ENCODE results near the gene FCHSD2. TPM values are rescaled to one million over a fixed set of nuclear protein-coding genes. Genes with fewer than 3 reads are reported as not detected.
A peak's percentile ranks its signal among the peaks of the same experiment; 100 is the strongest.
"Not testable (repeated sequence)": the region's sequence is repeated elsewhere in the genome, so short reads cannot be mapped to it uniquely, and the experiment has no call there.

FCHSD2 gene
- total and polyA plus RNA-seq, 2 donors (not counting 3 experiments of a cell fraction or from before 2014, with no cell fraction given): 20.8 to 56.9 TPM

GRCh38 chr11:73137262-73137943, 4.7 kb downstream of the FCHSD2 start:
- Histone ChIP-seq H4K20me1 (replicated peaks; ENCODE audit: control insufficient read depth, extremely low read depth, insufficient read depth, low read length) (no peaks in the 10 kb centered on the region), H3K79me2 (ENCODE audit: control insufficient read depth, insufficient read depth, low read length) (peaks cover 85% of the 10 kb centered on the region), H3K9ac (replicated peaks; ENCODE audit: extremely low read depth, insufficient read depth, low read length) (no peak overlapping the region), H3K36me3 (ENCODE audit: control insufficient read depth in 2 of 2, extremely low read depth in 1 of 2, insufficient read depth in 2 of 2, low read length in 2 of 2) (peaks cover 0 to 2% of the 10 kb centered on the region in 2 experiments), H3K9me1 (replicated peaks; ENCODE audit: control insufficient read depth, extremely low read depth, insufficient read depth, low read length) (no peaks in the 10 kb centered on the region), H3K4me3 (replicated peaks in 1 of 3; ENCODE audit: insufficient read depth in 1 of 3, low read depth in 1 of 3, low read length in 3 of 3) (no peak overlapping the region), H3K27ac (ENCODE audit: insufficient read depth, low read depth, low read length) (no peak overlapping the region), H2AFZ (ENCODE audit: low read depth, low read length) (no peak overlapping the region), H3K27me3 (ENCODE audit: control insufficient read depth in 2 of 2, insufficient read depth in 2 of 2, low read length in 2 of 2) (no peaks in the 10 kb centered on the region), H3K4me2 (ENCODE audit: insufficient read depth, low read length) (peak overlapping the region; percentile 32), H3K4me1 (ENCODE audit: control insufficient read depth, extremely low read depth, insufficient read depth, low read length) (peaks cover 31% of the 10 kb centered on the region), H3K9me3 (replicated peaks; ENCODE audit: control insufficient read depth, insufficient read depth, low read length) (no peaks in the 10 kb centered on the region)
- TF ChIP-seq JUN (IDR thresholded peaks at IDR 0.05; ENCODE audit: borderline replicate concordance, insufficient read depth, insufficient read length, low read depth): no peak
- no peak for TF ChIP-seq GATA2 (IDR thresholded peaks at IDR 0.05; ENCODE audit: insufficient read depth, insufficient read length, low read depth, low read length)
- no peak for TF ChIP-seq CTCF (IDR thresholded peaks at IDR 0.05; ENCODE audit: extremely low read depth in 1 of 2, insufficient read depth in 1 of 2, low read depth in 1 of 2, low read length in 2 of 2)
- TF ChIP-seq, protein P1, sequence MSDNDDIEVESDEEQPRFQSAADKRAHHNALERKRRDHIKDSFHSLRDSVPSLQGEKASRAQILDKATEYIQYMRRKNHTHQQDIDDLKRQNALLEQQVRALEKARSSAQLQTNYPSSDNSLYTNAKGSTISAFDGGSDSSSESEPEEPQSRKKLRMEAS (IDR thresholded peaks at IDR 0.05; ENCODE audit: insufficient read depth, insufficient read length): no peak
- TF ChIP-seq POLR2AphosphoS5 (IDR thresholded peaks at IDR 0.05; ENCODE audit: insufficient read depth, low read depth, low read length): no peak
- no peak for TF ChIP-seq MYC (IDR thresholded peaks at IDR 0.05; ENCODE audit: low read depth, low read length)
- no peak for TF ChIP-seq FOS (IDR thresholded peaks at IDR 0.05; ENCODE audit: borderline replicate concordance, insufficient read depth, low read length)
- no peak for TF ChIP-seq POLR2A (IDR thresholded peaks at IDR 0.05; ENCODE audit: low read depth, low read length)
- TF ChIP-seq EZH2 (IDR thresholded peaks at IDR 0.05; ENCODE audit: borderline replicate concordance, low read depth, low read length, severe bottlenecking): no peak
- POLR2A ChIA-PET: interaction anchor here (0.6 kb wide), 1 partner anchor 39 kb away, joined by 3 read pairs; no protein-coding TSS in a partner anchor
- intact Hi-C loops (cut with micrococcal nuclease): no loop called here
- CTCF ChIA-PET: interaction anchor here (1.3 to 1.5 kb wide), 4 partner anchors 25 to 211 kb away, joined by 3 to 4 read pairs (median 4); no protein-coding TSS in a partner anchor
- DNase-seq (ENCODE audit: low read depth, low spot score) (no peak), FAIRE-seq (no peak)
- BruUV-seq (replicated peaks): no TSS peak
- dilution Hi-C loops (cut with MboI; ENCODE audit: extremely low pct_ligation_motif_present, low sequenced_read_pairs): no loop called here

- BruUV-seq (replicated peaks); H3K9me3 ChIP-seq (replicated peaks; ENCODE audit: control insufficient read depth, insufficient read depth, low read length); H3K27me3 ChIP-seq (ENCODE audit: control insufficient read depth in 2 of 2, insufficient read depth in 2 of 2, low read length in 2 of 2); H3K27ac ChIP-seq (ENCODE audit: insufficient read depth, low read depth, low read length); FAIRE-seq; H3K36me3 ChIP-seq (ENCODE audit: control insufficient read depth in 2 of 2, extremely low read depth in 1 of 2, insufficient read depth in 2 of 2, low read length in 2 of 2); dilution Hi-C loops (cut with MboI; ENCODE audit: extremely low pct_ligation_motif_present, low sequenced_read_pairs); H3K4me3 ChIP-seq (replicated peaks in 1 of 3; ENCODE audit: insufficient read depth in 1 of 3, low read depth in 1 of 3, low read length in 3 of 3); H4K20me1 ChIP-seq (replicated peaks; ENCODE audit: control insufficient read depth, extremely low read depth, insufficient read depth, low read length); H3K9ac ChIP-seq (replicated peaks; ENCODE audit: extremely low read depth, insufficient read depth, low read length); DNase-seq (ENCODE audit: low read depth, low spot score); POLR2A ChIA-PET; intact Hi-C loops (cut with micrococcal nuclease); H2AFZ ChIP-seq (ENCODE audit: low read depth, low read length); H3K9me1 ChIP-seq (replicated peaks; ENCODE audit: control insufficient read depth, extremely low read depth, insufficient read depth, low read length); H3K4me2 ChIP-seq (ENCODE audit: insufficient read depth, low read length): not testable (repeated sequence)
- Histone ChIP-seq H3K4me1 (ENCODE audit: control insufficient read depth, extremely low read depth, insufficient read depth, low read length) (peaks cover 31% of the 10 kb centered on the region), H3K79me2 (ENCODE audit: control insufficient read depth, insufficient read depth, low read length) (peaks cover 90% of the 10 kb centered on the region)
- CTCF ChIA-PET: interaction anchor here (0.9 to 1.5 kb wide), 4 partner anchors 25 to 212 kb away, joined by 3 to 4 read pairs (median 4); no protein-coding TSS in a partner anchor
Observed at GRCh38 chr11:73136722-73137121, 5.4 kb downstream of the FCHSD2 start.

All from endothelial cell of umbilical vein (primary cell).